Muscle of leg (tissue), 11 donors: ENCODE measurements around the gene COL4A4. TPM values are rescaled to one million over a fixed set of nuclear protein-coding genes. Genes with fewer than 3 reads are reported as not detected.
A peak's percentile ranks its signal among the peaks of the same experiment; 100 is the strongest.

Experiments used
- DNase-seq: peaks from one replicate; pipeline ENCODE4 v3.0.0; 2013
- H3K27ac ChIP-seq: one replicate; pipeline ENCODE4 v1.5.1; 2013; ENCODE audit warnings: mild to moderate bottlenecking, low read length, control low read depth
- H3K27me3 ChIP-seq: one replicate; pipeline ENCODE4 v1.6.1; 2013; ENCODE audit warnings: low read length; ENCODE audit not compliant: control insufficient read depth, insufficient read depth
- H3K36me3 ChIP-seq: one replicate; pipeline ENCODE4 v1.6.1; 2013; ENCODE audit warnings: low read length; ENCODE audit not compliant: control insufficient read depth, insufficient read depth
- H3K4me1 ChIP-seq: one replicate; pipeline ENCODE4 v1.6.1; 2013; ENCODE audit warnings: low read length; ENCODE audit not compliant: control insufficient read depth, insufficient read depth
- H3K4me3 ChIP-seq: one replicate; pipeline ENCODE4 v1.5.1; 2013; ENCODE audit warnings: low read length, control low read depth
- H3K9me3 ChIP-seq: replicated peaks from 2 replicates; pipeline ENCODE4 v1.6.1; 2013; ENCODE audit warnings: low read depth, low read length; ENCODE audit not compliant: control insufficient read depth
- WGBS: methylation state at CpG from one replicate; pipeline ENCODE4 v1.1.5; 2013; ENCODE audit warnings: missing lambda C conversion rate; ENCODE audit not compliant: insufficient coverage; 5-methylcytosine and 5-hydroxymethylcytosine counted together
- polyA plus RNA-seq, 8 donors: library from polyadenylated mRNA; unstranded; fragments of 120-200 nt; gene quantifications; one replicate each; pipeline versions ENCODE4 v1.2.1 to v1.2.3, GENCODE V29; 2013; ENCODE audit warnings: inconsistent platforms in 1 of 8, low replicate concordance in 1 of 8; ENCODE audit not compliant: insufficient read length in 8 of 8, insufficient read depth in 1 of 8
- total RNA-seq: library from RNA; stranded (reverse); fragments of 120-200 nt; gene quantifications from one replicate; pipeline ENCODE4 v1.2.4, GENCODE V29; 2013

The COL4A4 gene
- total and polyA plus RNA-seq, 9 donors, result 0.03 to 0.31 (median 0.06) TPM

DNA sequence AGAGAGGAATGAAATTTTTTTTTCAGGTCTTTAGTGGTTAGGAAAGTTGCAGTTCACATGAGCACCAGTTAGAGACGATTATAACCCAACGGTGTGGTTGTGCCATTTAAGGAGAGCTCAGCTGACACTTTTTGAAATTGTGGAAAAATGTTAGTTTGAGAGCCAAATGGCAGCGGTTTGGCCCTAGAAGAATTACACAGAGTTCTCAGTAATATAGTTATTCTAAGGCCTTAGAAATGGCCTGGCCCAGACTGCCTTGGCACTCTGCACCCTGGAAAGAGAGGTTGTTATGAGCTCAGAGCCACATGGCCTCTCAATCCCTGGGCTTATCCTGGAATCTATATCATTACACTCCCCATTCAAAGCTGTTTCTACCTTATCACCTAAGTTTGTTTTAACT, 210.8 kb downstream of the COL4A4 start:
- H3K4me1 ChIP-seq, result no peaks in the 10 kb centered on the region
- DNase-seq, result peak; percentile 58
- H3K27me3 ChIP-seq, result no peaks in the 10 kb centered on the region
- H3K36me3 ChIP-seq, result no peaks in the 10 kb centered on the region
- 80% methylated on average over 2 of the region's 3 CpGs for WGBS
- H3K27ac ChIP-seq, result no peak overlapping the region
- peaks cover 1% of the 10 kb centered on the region for H3K9me3 ChIP-seq
- no peak overlapping the region for H3K4me3 ChIP-seq

Other genes with a start within 250 kb of the COL4A4 start
- under 0.01 TPM for gene COL4A3, start 419 bp upstream of the COL4A4 start, total RNA-seq
- gene COL4A3, start 419 bp upstream of the COL4A4 start, polyA plus RNA-seq, result under 1 TPM in 3 of 8 donors, not detected in 5; 0.06 to 0.18 (median 0.10) TPM
- 65.0 TPM for gene MFF, start 161.0 kb upstream of the COL4A4 start, total RNA-seq
- 10 to 100 TPM; 56.3 to 71.5 (median 66.8) TPM for gene MFF, start 161.0 kb upstream of the COL4A4 start, polyA plus RNA-seq
- not detected for gene TM4SF20, start 215.1 kb upstream of the COL4A4 start, total RNA-seq
- 1 to 10 TPM in 1 of 8 donors, under 1 TPM in 2, not detected in 5; 0.07 to 1.6 (median 0.40) TPM for gene TM4SF20, start 215.1 kb upstream of the COL4A4 start, polyA plus RNA-seq
- not detected for gene SCYGR1, start 223.7 kb upstream of the COL4A4 start, total RNA-seq
- gene SCYGR1, start 223.7 kb upstream of the COL4A4 start, polyA plus RNA-seq, result not detected